Measurements from ENCODE around the gene MSL2.
"Not testable (repeated sequence)": the region's sequence is repeated elsewhere in the genome, so short reads cannot be mapped to it uniquely, and the experiment has no call there.

Gene MSL2, protein sequence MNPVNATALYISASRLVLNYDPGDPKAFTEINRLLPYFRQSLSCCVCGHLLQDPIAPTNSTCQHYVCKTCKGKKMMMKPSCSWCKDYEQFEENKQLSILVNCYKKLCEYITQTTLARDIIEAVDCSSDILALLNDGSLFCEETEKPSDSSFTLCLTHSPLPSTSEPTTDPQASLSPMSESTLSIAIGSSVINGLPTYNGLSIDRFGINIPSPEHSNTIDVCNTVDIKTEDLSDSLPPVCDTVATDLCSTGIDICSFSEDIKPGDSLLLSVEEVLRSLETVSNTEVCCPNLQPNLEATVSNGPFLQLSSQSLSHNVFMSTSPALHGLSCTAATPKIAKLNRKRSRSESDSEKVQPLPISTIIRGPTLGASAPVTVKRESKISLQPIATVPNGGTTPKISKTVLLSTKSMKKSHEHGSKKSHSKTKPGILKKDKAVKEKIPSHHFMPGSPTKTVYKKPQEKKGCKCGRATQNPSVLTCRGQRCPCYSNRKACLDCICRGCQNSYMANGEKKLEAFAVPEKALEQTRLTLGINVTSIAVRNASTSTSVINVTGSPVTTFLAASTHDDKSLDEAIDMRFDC

DNA sequence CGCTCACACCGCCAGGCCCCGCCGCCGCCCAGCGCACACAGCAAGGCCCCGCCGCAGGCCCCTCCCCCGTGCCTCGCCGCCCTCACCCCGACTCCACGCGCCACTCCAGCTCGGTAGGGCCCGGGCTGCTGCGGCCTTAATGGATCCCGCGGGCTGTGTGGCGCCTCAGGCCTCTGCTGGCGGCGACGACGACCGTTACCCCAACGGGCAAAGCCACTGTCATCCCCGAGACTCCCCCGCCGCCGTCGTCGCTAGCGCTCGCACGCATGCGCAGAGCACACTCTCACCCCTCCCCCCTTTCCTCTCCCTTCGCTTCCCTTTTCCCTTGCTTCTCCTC is at the start of gene MSL2:
MSL2 (minus strand) TSS at position 272 of the 337 bp plus-strand sequence. CDS start 1,222 bp downstream, outside the sequence.
- no peak for DNase-seq

GRCh38 chr3:136245691-136246090 is 49.6 kb upstream of the MSL2 start:
- no peak for DNase-seq

GRCh38 chr3:136239094-136239493 is 43.0 kb upstream of the MSL2 start:
- no peak for DNase-seq

DNA sequence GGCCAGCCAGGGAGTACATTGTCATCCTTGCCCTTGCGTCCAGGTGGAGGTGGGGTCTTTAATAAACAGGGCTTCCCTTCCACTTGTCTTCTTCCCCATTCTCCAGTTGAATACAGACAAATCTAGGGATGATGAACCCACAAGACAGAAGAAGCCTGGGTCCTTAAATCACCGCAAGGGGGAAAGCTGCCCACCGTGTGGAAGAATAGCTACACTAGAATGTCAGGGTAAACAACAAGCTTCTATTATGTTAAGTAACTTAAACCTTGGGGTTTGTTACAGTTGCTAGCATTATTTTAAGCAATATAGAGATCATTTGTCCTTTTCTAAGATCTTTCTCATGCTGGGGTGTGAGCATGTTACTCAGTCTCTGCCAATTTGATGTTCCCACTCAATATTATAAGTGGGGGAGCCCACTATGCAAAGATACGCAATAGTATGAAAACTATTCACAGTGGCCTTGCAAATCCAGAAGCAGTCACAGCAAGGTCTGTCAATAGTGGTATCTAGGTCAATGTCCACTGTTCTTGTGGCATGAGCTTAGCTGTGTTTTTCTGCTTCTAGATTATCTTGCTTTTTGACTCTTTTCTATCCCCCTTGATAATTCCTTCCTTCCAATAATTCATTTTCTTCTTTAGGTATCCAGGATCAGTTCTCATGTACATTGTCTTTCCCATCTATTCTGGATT is 42.0 kb upstream of the MSL2 start:
- no peak for DNase-seq

DNA sequence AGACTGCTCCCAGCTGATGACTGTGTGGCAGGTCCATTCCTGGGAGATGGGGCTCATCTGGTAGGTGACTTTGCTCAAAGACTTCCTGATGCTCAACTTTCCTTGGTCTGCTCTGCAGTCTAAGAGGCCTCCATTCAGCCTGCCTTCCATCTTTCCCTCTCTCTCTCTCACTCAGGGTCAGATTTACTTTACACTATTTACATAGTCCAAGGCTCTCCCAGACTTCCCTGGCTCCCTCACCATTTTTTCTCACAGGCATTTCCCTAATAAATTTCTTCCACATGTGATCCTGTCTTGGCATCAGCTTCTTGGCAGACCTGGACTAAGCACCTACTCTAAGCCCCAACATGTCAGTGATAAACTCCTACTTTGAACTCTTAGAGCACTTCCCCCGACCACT is 41.0 kb upstream of the MSL2 start:
- no peak for DNase-seq

- no peak for DNase-seq
Observed at GRCh38 chr3:136236109-136236508, 40.0 kb upstream of the MSL2 start.

DNA sequence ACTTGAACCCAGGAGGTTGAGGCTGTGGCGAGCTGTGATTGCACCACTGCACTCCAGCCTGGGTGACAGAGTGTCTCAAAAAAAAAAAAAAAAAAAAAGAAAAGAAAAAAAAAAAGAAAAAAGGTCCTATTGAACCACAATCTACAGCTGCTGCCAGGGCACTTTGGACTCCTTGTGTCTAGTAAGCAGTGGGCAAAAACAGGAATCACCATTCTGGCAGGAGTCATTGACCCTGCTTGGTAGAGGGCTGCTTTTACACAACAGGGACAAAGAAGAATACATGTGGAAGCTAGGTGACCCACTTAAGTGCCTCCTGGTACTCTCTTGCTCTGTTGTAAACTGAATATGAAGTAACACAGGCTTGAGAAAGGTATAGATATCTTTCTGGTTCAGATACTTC is 39.4 kb upstream of the MSL2 start:
- no peak for DNase-seq

DNA sequence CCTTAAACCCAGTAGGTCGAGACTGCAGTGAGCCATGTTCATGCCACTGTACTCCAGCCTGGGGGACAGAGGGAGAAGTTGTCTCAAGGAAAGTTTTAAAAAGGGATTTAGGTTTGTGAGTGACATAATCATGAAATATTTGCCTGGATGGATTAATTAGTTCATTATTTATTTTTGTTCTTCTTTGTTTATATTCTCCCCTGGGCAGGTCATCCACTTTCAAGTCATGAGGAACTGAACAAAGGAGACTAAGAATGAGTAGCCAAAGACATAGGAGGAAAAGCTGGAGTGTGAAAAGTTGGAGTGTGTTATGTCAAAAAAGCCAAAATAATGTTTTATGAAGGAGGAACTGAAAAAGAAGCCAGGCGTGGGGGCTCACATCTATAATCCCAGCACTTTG is 36.3 kb upstream of the MSL2 start:
- no peak for DNase-seq

DNA sequence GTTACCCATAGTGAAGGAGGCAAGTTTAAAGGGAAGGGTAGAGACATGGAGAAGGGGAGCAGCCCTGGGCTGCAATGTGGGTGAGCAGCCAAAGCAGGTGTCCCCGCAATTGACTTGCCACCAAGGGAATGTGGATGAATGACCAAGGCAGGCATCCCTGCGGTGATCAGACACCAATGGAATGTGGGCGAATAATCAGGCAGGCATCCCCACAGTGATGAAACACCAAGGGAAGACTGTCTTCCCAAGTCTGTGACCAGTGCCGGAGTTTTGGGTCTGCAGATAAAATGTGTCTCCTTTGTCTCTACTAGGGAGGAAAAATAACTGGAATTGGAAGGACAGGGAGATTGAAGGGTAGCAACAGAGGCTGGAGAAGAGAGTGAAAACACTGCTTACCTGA is 26.6 kb upstream of the MSL2 start:
- DNase-seq, result not testable (repeated sequence)

DNA sequence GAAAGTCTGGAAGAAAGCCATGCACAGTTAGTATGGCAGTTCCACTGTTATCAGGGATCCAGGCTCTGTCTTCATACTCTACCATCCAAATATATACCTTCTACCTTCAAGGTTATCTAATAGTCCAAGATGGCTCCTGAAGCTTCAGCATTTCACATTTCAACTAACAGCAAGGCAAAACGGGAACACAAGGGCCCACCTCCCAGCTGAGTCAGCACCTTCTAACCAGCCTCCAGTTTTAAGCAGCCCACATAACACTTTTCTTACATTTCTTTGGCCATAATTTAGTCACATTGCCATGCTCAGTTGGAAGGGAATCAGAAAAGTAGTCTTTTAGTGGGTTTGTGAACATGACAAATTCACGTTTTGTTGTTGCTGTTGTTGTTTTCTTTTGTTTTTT is 15.4 kb upstream of the MSL2 start:
- DNase-seq, result no peak

DNA sequence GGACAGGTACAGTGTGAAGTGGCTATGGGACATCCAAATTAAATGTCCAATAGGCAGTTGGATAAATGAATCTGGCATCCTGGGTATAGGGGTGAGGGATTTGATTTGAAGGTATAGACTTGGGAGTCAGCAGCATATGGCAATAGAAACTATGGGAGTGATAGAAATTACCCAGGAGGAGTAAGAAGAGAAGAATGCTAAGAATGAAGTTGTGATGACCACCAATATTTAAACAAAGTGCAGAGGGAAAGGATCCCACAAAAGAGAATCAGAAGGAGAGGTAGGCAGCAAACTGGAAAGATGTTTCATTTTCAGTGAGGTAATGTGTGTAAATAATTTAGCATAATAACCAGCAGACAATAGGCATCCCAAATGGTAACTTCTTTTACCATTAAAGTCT is 13.8 kb upstream of the MSL2 start:
- no peak for DNase-seq

GRCh38 chr3:136207489-136208115 is 11.5 kb upstream of the MSL2 start:
- no peak for DNase-seq

GRCh38 chr3:136199219-136199618 is 3.1 kb upstream of the MSL2 start:
- not testable (repeated sequence) for DNase-seq

GRCh38 chr3:136198462-136199078 is 2.4 kb upstream of the MSL2 start:
- DNase-seq, result not testable (repeated sequence)

DNA sequence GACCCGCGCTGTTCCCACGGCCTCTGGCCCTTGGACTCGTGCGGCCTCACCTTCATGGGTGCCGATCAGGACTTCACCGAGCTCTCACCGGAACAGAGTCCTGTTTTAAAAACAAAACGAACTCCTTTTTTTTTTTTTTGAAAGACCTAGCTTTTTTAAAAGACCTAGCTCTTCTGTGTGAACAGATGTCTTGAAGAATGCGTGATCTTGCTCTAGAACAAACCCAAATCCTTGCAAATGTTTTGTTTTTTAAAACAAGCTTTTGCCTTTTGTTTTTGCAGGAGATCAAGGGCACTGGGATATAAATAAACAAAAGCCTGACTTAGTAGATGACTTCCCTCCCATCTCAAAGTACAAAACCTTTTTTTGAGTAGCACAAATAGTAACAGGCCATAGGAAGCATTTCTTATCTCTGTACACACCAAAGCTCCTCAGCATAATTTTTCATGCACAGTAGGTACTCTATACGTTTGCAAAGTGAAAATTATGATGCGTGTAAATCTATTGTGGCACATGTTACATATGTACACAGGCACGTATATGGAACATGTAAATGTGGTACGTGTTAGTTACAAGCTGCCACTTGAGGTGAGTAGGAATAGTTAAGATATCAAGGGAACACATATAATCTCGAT is 1.1 kb upstream of the MSL2 start:
- peak; percentile 68 for DNase-seq

DNA sequence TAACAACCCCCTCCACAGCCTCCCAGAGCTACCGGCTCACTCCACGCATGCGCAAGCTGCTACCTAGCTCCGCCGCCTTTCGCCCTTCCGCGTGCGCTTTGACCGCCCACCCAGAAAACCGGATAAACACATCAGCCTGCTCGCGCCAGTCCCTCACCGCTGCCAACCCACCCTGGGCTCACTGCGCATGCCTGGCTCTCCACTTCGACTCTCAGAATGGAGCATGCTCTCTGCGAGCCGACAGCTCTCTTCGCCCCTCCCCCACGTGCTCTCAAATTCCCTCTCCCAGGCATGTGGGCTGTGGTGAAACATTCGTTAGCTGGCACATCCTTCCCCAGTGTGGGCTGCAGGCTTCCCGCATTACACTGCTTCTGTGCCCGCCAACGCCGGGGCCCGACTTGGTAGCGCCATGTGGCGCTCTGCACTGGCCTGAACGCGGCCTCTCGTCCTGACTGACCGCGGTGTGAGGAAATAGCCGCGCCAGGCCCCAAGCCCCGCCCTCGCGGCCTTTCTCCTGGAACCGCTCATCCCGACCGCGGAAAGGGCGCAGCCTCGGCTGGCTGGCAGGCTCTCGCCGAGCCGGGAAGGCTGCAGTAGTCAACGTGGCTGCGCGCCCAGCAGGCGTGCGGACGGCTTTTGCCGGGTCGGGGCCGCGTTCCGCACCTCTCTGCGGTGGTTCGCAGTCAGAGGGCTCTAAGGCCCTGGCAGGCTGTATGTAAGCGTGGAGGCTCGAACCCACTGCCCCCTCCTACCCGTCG is 445 bp upstream of the MSL2 start:
- peak; percentile 98 for DNase-seq

GRCh38 chr3:136195258-136196063 is 674 bp downstream of the MSL2 start:
- DNase-seq, result peak; percentile 62

GRCh38 chr3:136194409-136195257 is 1.5 kb downstream of the MSL2 start:
- no peak for DNase-seq

- peak; percentile 22 for DNase-seq
Observed at GRCh38 chr3:136193278-136194054, 2.7 kb downstream of the MSL2 start.

All from DMS79 (cell line).